Forelimb muscle (tissue), 1 donor: Measurements from ENCODE around the gene ZNF672. TPM values are rescaled to one million over a fixed set of nuclear protein-coding genes. Genes with fewer than 3 reads are reported as not detected.
"Not testable (repeated sequence)": the region's sequence is repeated elsewhere in the genome, so short reads cannot be mapped to it uniquely, and the experiment has no call there.

Experiments
- DNase-seq: peaks from one replicate; pipeline ENCODE4 v3.0.0-alpha.2; 2013; ENCODE audit warnings: low read depth
- polyA plus RNA-seq: library from polyadenylated mRNA; unstranded; fragments of 120-200 nt; gene quantifications from one replicate; pipeline ENCODE4 v1.2.1, GENCODE V29; 2013; ENCODE audit not compliant: insufficient read length

ZNF672 gene
- polyA plus RNA-seq, 1 donor: 18.4 TPM

GRCh38 chr1:248812736-248813425 is 25.1 kb upstream of the ZNF672 start:
- DNase-seq: no peak

GRCh38 chr1:248813546-248813945 is 24.5 kb upstream of the ZNF672 start:
- DNase-seq: no peak

- no peak for DNase-seq
Measured at GRCh38 chr1:248814351-248814750, 23.7 kb upstream of the ZNF672 start.

GRCh38 chr1:248815407-248816034 is 22.5 kb upstream of the ZNF672 start:
- DNase-seq: no peak

- DNase-seq: no peak
Measured at GRCh38 chr1:248816042-248816851, 21.8 kb upstream of the ZNF672 start.

- DNase-seq: no peak
Measured at GRCh38 chr1:248817065-248817464, 21.0 kb upstream of the ZNF672 start.

GRCh38 chr1:248818505-248819374 is 19.3 kb upstream of the ZNF672 start:
- DNase-seq: no peak

- no peak for DNase-seq
Measured at GRCh38 chr1:248820041-248820585, 17.9 kb upstream of the ZNF672 start.

GRCh38 chr1:248821101-248821500 is 16.9 kb upstream of the ZNF672 start:
- DNase-seq: no peak

GRCh38 chr1:248821641-248822040 is 16.4 kb upstream of the ZNF672 start:
- DNase-seq: no peak

GRCh38 chr1:248822148-248823032 is 15.6 kb upstream of the ZNF672 start:
- DNase-seq: no peak

- no peak for DNase-seq
Measured at GRCh38 chr1:248823517-248824001, 14.5 kb upstream of the ZNF672 start.

GRCh38 chr1:248824301-248824700 is 13.7 kb upstream of the ZNF672 start:
- no peak for DNase-seq

- DNase-seq: no peak
Measured at GRCh38 chr1:248824701-248825100, 13.3 kb upstream of the ZNF672 start.

GRCh38 chr1:248825136-248825535 is 12.9 kb upstream of the ZNF672 start:
- no peak for DNase-seq

- no peak for DNase-seq
Measured at GRCh38 chr1:248825573-248825908, 12.5 kb upstream of the ZNF672 start.

- DNase-seq: peak; percentile 97
Measured at GRCh38 chr1:248825909-248826760, 11.9 kb upstream of the ZNF672 start, which contains the start of gene SH3BP5L. SH3BP5L (minus strand) TSS chr1:248825915; CDS start chr1:248824935, 980 bp downstream.

GRCh38 chr1:248828845-248829244 is 9.2 kb upstream of the ZNF672 start:
- no peak for DNase-seq

- not testable (repeated sequence) for DNase-seq
Measured at GRCh38 chr1:248830718-248831017, 7.4 kb upstream of the ZNF672 start.
